ENCODE results near the gene GALNT17. TPM values are rescaled to one million over a fixed set of nuclear protein-coding genes. Genes with fewer than 3 reads are reported as not detected.

GALNT17 gene
- total RNA-seq, 1 donor from 2014 or later: 20.2 TPM

DNA sequence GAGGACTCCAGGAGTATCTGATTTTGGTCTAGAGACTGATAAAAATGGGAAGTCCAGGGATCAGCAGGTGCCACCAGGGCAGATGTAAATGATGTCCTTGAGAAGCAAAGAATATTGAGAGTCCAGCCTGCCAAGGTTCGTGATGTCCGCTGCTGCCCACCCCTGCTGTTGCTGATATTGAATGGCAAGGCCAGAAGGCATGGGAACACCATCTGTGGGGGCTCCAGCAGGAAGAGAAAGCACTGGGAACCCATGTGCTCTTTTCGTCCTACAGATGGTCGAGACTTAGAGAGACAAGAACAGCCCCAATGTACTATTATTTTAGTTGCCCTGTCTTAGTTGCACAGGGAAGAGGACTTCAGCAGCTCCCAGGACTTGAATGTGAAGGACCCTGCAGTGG, 363.9 kb downstream of the GALNT17 start:
- H3K27me3 Mint-ChIP-seq: peaks cover 3% of the 10 kb centered on the region
- H3K36me3 Mint-ChIP-seq: peaks cover 3% of the 10 kb centered on the region
- H3K9me3 Mint-ChIP-seq: no peaks in the 10 kb centered on the region
- H3K4me3 Mint-ChIP-seq: no peak overlapping the region
- no peak for DNase-seq (ENCODE audit: extremely low spot score, unreplicated experiment)
- H3K4me1 Mint-ChIP-seq (ENCODE audit: unreplicated experiment): peaks cover 4% of the 10 kb centered on the region
- TF ChIP-seq, protein P1, sequence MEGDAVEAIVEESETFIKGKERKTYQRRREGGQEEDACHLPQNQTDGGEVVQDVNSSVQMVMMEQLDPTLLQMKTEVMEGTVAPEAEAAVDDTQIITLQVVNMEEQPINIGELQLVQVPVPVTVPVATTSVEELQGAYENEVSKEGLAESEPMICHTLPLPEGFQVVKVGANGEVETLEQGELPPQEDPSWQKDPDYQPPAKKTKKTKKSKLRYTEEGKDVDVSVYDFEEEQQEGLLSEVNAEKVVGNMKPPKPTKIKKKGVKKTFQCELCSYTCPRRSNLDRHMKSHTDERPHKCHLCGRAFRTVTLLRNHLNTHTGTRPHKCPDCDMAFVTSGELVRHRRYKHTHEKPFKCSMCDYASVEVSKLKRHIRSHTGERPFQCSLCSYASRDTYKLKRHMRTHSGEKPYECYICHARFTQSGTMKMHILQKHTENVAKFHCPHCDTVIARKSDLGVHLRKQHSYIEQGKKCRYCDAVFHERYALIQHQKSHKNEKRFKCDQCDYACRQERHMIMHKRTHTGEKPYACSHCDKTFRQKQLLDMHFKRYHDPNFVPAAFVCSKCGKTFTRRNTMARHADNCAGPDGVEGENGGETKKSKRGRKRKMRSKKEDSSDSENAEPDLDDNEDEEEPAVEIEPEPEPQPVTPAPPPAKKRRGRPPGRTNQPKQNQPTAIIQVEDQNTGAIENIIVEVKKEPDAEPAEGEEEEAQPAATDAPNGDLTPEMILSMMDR (conservative IDR thresholded peaks at IDR 0.05): no peak
- no peak overlapping the region for H3K27ac Mint-ChIP-seq

DNA sequence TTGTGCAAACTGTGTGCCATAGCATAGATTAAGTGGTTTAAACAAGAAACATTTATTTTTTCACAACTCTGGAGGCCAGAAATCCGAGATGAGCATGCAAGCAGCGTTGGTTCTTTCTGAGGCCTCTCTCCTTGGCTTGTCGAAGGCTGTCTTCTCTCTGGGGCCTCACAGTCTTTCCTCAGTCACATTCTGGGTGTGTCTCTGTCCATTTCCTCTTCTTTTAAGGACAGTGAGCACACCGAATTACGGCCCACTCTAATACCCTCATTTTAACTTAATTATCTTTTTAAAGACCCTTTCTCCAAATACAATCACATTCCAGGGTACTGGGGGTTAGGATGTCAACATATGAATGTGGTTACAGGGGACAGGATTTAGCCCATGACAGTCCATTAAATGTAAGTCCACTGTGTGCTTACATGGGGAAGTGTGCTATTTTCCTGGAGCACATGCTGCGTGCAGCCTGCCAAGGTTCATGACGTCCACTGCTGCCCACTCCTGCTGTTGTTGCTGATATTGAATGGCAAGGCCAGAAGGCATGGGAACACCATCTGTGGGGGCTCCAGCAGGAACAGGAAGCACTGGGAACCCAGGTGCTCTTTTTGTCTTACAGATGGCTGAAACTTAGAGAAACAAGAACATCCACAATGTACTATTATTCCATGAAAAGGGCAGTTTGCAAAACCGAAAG, 365.5 kb downstream of the GALNT17 start:
- TF ChIP-seq, protein P1 (conservative IDR thresholded peaks at IDR 0.05): no peak
- DNase-seq (ENCODE audit: extremely low spot score, unreplicated experiment): no peak
- Mint-ChIP-seq H3K9me3 (no peaks in the 10 kb centered on the region), H3K27me3 (peaks cover 3% of the 10 kb centered on the region), H3K4me3 (no peak overlapping the region), H3K36me3 (peaks cover 3% of the 10 kb centered on the region), H3K4me1 (ENCODE audit: unreplicated experiment) (peaks cover 4% of the 10 kb centered on the region), H3K27ac (no peak overlapping the region)

DNA sequence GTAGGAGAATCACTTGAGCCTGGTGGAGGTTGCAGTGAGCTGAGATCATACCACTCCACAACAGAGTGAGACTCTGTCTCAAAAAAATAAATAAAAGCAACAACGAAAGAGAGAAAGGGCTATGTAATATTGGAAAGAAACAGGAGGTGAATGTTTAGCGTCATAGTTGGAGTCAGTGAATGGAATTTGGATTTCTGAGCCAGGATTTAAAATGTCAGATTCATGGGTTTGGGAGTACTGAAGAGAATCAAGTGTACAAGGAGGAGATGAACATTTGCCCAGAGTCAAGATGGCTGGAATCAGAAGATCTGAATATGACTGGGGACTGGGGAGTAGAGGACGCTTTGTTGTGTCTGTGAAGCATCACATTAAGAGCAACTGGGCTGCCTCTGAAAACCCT, 366.4 kb downstream of the GALNT17 start:
- Mint-ChIP-seq H3K4me1 (ENCODE audit: unreplicated experiment) (peaks cover 4% of the 10 kb centered on the region), H3K27me3 (peaks cover 3% of the 10 kb centered on the region), H3K9me3 (no peaks in the 10 kb centered on the region), H3K27ac (no peak overlapping the region), H3K36me3 (peaks cover 3% of the 10 kb centered on the region), H3K4me3 (no peak overlapping the region)
- DNase-seq (ENCODE audit: extremely low spot score, unreplicated experiment): no peak
- TF ChIP-seq, protein P1 (conservative IDR thresholded peaks at IDR 0.05): no peak

DNA sequence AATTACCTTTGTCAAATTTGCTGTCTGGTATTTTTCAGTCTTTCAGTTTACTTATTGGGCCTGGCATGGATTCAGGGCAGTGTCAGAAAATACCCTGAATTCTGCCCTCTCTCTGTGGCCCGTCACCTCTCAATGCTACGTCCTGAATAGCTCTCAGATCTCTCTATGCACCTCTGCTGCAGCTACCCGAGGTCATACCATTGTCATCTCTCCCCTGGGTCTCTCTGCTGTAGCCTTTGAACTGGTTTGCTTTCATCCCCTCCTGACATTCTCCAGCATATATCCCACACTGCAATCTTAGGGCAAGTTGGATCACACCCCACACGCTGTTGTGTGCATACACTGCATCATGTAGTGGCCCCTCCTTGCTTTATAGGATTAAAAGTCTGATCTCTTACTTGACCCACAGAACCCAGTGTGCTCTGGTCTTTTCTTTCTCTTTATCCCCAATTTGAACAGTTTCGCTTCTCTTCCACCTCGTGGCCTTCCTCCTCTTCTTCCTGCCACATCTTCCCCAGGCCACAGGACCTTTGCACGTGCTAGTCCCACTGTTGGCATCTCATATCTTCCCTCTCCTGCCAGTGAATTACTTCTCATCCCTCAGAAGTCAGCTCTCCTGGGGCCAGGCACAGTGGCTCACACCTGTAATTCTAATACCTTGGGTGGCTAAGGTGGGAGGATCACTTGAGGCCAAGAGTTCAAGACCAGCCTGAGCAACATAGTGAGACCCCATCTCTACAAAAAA, 372.9 kb downstream of the GALNT17 start:
- Mint-ChIP-seq H3K4me3 (no peak overlapping the region), H3K4me1 (ENCODE audit: unreplicated experiment) (peaks cover 12% of the 10 kb centered on the region), H3K27ac (no peak overlapping the region), H3K36me3 (peaks cover 3% of the 10 kb centered on the region), H3K27me3 (peaks cover 3% of the 10 kb centered on the region), H3K9me3 (no peaks in the 10 kb centered on the region)
- no peak for DNase-seq (ENCODE audit: extremely low spot score, unreplicated experiment)
- TF ChIP-seq, protein P1 (conservative IDR thresholded peaks at IDR 0.05): no peak

DNA sequence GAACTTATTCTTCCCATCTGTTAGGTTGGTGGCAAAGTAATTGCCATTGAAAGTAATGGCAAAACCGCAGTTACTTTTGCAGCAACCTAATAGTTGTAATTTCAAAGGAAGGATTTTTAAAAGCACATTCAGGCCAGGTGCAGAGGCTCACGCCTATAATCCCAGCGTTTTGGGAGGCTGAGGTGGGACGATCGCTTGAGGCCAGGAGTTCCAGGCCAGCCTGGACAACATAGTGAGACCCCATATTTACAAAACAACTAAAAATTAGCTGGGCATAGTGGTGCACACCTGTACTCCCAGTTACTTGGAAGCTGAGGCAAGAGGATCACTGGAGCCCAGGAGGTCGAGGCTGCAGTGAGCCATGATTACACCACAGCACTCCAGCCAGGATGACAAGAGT, 374.9 kb downstream of the GALNT17 start:
- H3K4me3 Mint-ChIP-seq: no peak overlapping the region
- peaks cover 12% of the 10 kb centered on the region for H3K4me1 Mint-ChIP-seq (ENCODE audit: unreplicated experiment)
- no peak for DNase-seq (ENCODE audit: extremely low spot score, unreplicated experiment)
- no peaks in the 10 kb centered on the region for H3K9me3 Mint-ChIP-seq
- TF ChIP-seq, protein P1 (conservative IDR thresholded peaks at IDR 0.05): no peak
- H3K27me3 Mint-ChIP-seq: no peaks in the 10 kb centered on the region
- no peak overlapping the region for H3K27ac Mint-ChIP-seq
- H3K36me3 Mint-ChIP-seq: no peaks in the 10 kb centered on the region
